BLaER1 (cell line): ENCODE measurements around the gene CFAP97D1.

Source experiments
- H3K27ac ChIP-seq: shearing (Covaris generic); formaldehyde crosslinking; 2 replicates; pipeline ENCODE4 v1.8.1; 2022
- H3K27me3 ChIP-seq: shearing (Covaris generic); formaldehyde crosslinking; 2 replicates; pipeline ENCODE4 v1.8.1; 2022
- H3K36me3 ChIP-seq: shearing (Covaris generic); formaldehyde crosslinking; 2 replicates; pipeline ENCODE4 v1.8.1; 2022
- H3K4me1 ChIP-seq: shearing (Covaris generic); formaldehyde crosslinking; 2 replicates; pipeline ENCODE4 v1.8.1; 2022
- H3K4me2 ChIP-seq: shearing (Covaris generic); formaldehyde crosslinking; 2 replicates; pipeline ENCODE4 v1.8.1; 2022
- H3K4me3 ChIP-seq: shearing (Covaris generic); formaldehyde crosslinking; 2 replicates; pipeline ENCODE4 v1.8.1; 2022
- H3K9ac ChIP-seq: shearing (Covaris generic); formaldehyde crosslinking; 2 replicates; pipeline ENCODE4 v1.8.1; 2022
- H3K9me3 ChIP-seq: shearing (Covaris generic); formaldehyde crosslinking; 2 replicates; pipeline ENCODE4 v1.8.1; 2022
- H4K20me1 ChIP-seq: shearing (Covaris generic); formaldehyde crosslinking; 2 replicates; pipeline ENCODE4 v1.8.1; 2022
- Cebpa-rat ChIP-seq: shearing (Covaris generic); IDR thresholded peaks from 2 replicates; pipeline ENCODE4 v1.8.1; 2022

The CFAP97D1 gene

GRCh38 chr17:43820759-43821158, 40.5 kb downstream of the CFAP97D1 start:
- no peak overlapping the region for H3K4me3 ChIP-seq
- no peak for TF ChIP-seq Cebpa-rat

GRCh38 chr17:43822570-43823190, 42.4 kb downstream of the CFAP97D1 start:
- no peak for TF ChIP-seq Cebpa-rat
- H3K27ac ChIP-seq = no peak overlapping the region
- no peaks in the 10 kb centered on the region for H3K4me1 ChIP-seq
- H3K4me3 ChIP-seq = no peak overlapping the region
- H3K9me3 ChIP-seq = no peaks in the 10 kb centered on the region
- H3K9ac ChIP-seq = no peak overlapping the region
- peaks cover 18% of the 10 kb centered on the region; the same call in 1 of the 2 replicates for H3K36me3 ChIP-seq
- no peak overlapping the region for H3K4me2 ChIP-seq
- H3K27me3 ChIP-seq = no peaks in the 10 kb centered on the region
- H4K20me1 ChIP-seq = no peaks in the 10 kb centered on the region

More at GRCh38 chr17:43820759-43821158, 40.5 kb downstream of the CFAP97D1 start:
- H3K9ac ChIP-seq = no peak overlapping the region
- H4K20me1 ChIP-seq = no peaks in the 10 kb centered on the region
- H3K27ac ChIP-seq = no peak overlapping the region
- H3K36me3 ChIP-seq = peaks cover 11% of the 10 kb centered on the region; the same call in 1 of the 2 replicates
- H3K27me3 ChIP-seq = no peaks in the 10 kb centered on the region
- H3K9me3 ChIP-seq = no peaks in the 10 kb centered on the region
- H3K4me2 ChIP-seq = no peak overlapping the region
- no peaks in the 10 kb centered on the region for H3K4me1 ChIP-seq

- no peak overlapping the region for H3K9ac ChIP-seq
- no peaks in the 10 kb centered on the region for H3K27me3 ChIP-seq
- H3K4me1 ChIP-seq = no peaks in the 10 kb centered on the region
- no peak for TF ChIP-seq Cebpa-rat
- H3K4me3 ChIP-seq = no peak overlapping the region
- H4K20me1 ChIP-seq = no peaks in the 10 kb centered on the region
- no peaks in the 10 kb centered on the region for H3K9me3 ChIP-seq
- H3K4me2 ChIP-seq = no peak overlapping the region
- peaks cover 19% of the 10 kb centered on the region; the same call in 1 of the 2 replicates for H3K36me3 ChIP-seq
- H3K27ac ChIP-seq = no peak overlapping the region
Measured at GRCh38 chr17:43823350-43824084, 43.3 kb downstream of the CFAP97D1 start.

GRCh38 chr17:43825567-43825966, 45.3 kb downstream of the CFAP97D1 start:
- Histone ChIP-seq H3K27me3 (no peaks in the 10 kb centered on the region), H3K4me3 (no peak overlapping the region), H3K9me3 (no peaks in the 10 kb centered on the region), H4K20me1 (no peaks in the 10 kb centered on the region), H3K36me3 (peaks cover 25% of the 10 kb centered on the region; the same call in 1 of the 2 replicates), H3K4me2 (no peak overlapping the region), H3K27ac (no peak overlapping the region), H3K9ac (no peak overlapping the region), H3K4me1 (no peaks in the 10 kb centered on the region)
- no peak for TF ChIP-seq Cebpa-rat

- Histone ChIP-seq H3K9me3 (no peaks in the 10 kb centered on the region), H3K4me3 (no peak overlapping the region), H3K36me3 (peaks cover 21% of the 10 kb centered on the region; the same call in 1 of the 2 replicates), H3K4me1 (no peaks in the 10 kb centered on the region), H4K20me1 (no peaks in the 10 kb centered on the region), H3K27me3 (no peaks in the 10 kb centered on the region), H3K4me2 (no peak overlapping the region), H3K27ac (no peak overlapping the region), H3K9ac (no peak overlapping the region)
- no peak for TF ChIP-seq Cebpa-rat
Measured at GRCh38 chr17:43826206-43826605, 46.0 kb downstream of the CFAP97D1 start.

- no peak for TF ChIP-seq Cebpa-rat
- no peaks in the 10 kb centered on the region for H4K20me1 ChIP-seq
- no peak overlapping the region for H3K4me2 ChIP-seq
- peaks cover 21% of the 10 kb centered on the region; the same call in 1 of the 2 replicates for H3K36me3 ChIP-seq
- H3K27me3 ChIP-seq = no peaks in the 10 kb centered on the region
- H3K4me3 ChIP-seq = no peak overlapping the region
- H3K9me3 ChIP-seq = no peaks in the 10 kb centered on the region
- H3K9ac ChIP-seq = no peak overlapping the region
- peaks cover 8% of the 10 kb centered on the region; the same call in 1 of the 2 replicates for H3K4me1 ChIP-seq
- no peak overlapping the region for H3K27ac ChIP-seq
Measured at GRCh38 chr17:43827596-43827995, 47.4 kb downstream of the CFAP97D1 start.

GRCh38 chr17:43829738-43830137, 49.5 kb downstream of the CFAP97D1 start:
- no peak overlapping the region for H3K4me2 ChIP-seq
- peaks cover 13% of the 10 kb centered on the region; the same call in 1 of the 2 replicates for H3K4me1 ChIP-seq
- H3K27me3 ChIP-seq = peaks cover 4% of the 10 kb centered on the region; the same call in 1 of the 2 replicates
- no peak for TF ChIP-seq Cebpa-rat
- H3K9me3 ChIP-seq = no peaks in the 10 kb centered on the region
- no peak overlapping the region for H3K4me3 ChIP-seq
- peaks cover 21% of the 10 kb centered on the region; the same call in 1 of the 2 replicates for H3K36me3 ChIP-seq
- H3K9ac ChIP-seq = no peak overlapping the region
- H4K20me1 ChIP-seq = no peaks in the 10 kb centered on the region
- H3K27ac ChIP-seq = no peak overlapping the region

- Histone ChIP-seq H3K27me3 (peaks cover 4% of the 10 kb centered on the region; the same call in 1 of the 2 replicates), H3K9me3 (no peaks in the 10 kb centered on the region), H3K27ac (no peak overlapping the region), H4K20me1 (no peaks in the 10 kb centered on the region), H3K4me3 (no peak overlapping the region), H3K36me3 (peaks cover 17% of the 10 kb centered on the region; the same call in 1 of the 2 replicates), H3K4me2 (no peak overlapping the region), H3K4me1 (peaks cover 13% of the 10 kb centered on the region; the same call in 1 of the 2 replicates), H3K9ac (no peak overlapping the region)
- TF ChIP-seq Cebpa-rat = no peak
Measured at GRCh38 chr17:43830510-43831140, 50.4 kb downstream of the CFAP97D1 start.

GRCh38 chr17:43831633-43832032, 51.4 kb downstream of the CFAP97D1 start:
- Histone ChIP-seq H3K9me3 (no peaks in the 10 kb centered on the region), H3K4me1 (peaks cover 13% of the 10 kb centered on the region; the same call in 1 of the 2 replicates), H3K4me2 (no peak overlapping the region), H3K36me3 (peaks cover 13% of the 10 kb centered on the region; the same call in 1 of the 2 replicates), H3K4me3 (no peak overlapping the region), H3K9ac (no peak overlapping the region), H3K27ac (no peak overlapping the region), H4K20me1 (no peaks in the 10 kb centered on the region), H3K27me3 (peaks cover 4% of the 10 kb centered on the region; the same call in 1 of the 2 replicates)
- TF ChIP-seq Cebpa-rat = no peak
